Hindlimb muscle (tissue), 1 donor: Measurements from ENCODE around the gene MAML2. TPM values are rescaled to one million over a fixed set of nuclear protein-coding genes. Genes with fewer than 3 reads are reported as not detected.

Source experiments
- DNase-seq: peaks from one replicate; pipeline ENCODE4 v3.0.0-alpha.2; 2013
- polyA plus RNA-seq: library from polyadenylated mRNA; unstranded; fragments of 120-200 nt; gene quantifications from one replicate; pipeline ENCODE4 v1.2.1, GENCODE V29; 2013; ENCODE audit not compliant: insufficient read length

MAML2 gene
- polyA plus RNA-seq, 1 donor = 5.7 TPM

DNA sequence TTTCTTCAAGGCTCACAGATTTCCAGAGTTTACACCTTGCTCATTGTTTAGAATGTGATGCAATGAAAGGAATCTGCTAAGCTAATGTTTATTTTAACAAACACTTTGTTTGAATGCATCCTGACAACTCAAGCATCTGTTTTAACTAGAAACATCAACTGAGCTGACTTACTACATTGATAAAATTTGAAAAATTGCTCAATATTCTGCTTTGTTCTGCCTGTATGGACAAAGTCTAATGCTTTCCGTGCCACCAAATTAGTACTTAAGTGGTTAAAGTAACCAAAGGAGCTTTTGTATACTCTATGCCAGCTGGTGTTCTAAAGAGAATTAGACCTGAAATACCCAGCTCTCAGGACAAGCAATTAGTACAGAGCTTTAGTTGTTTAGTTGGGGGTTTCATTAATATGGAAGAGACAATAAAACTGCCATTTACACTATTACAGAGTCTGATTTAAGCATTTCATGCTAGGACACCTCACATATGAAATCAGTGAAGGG, 105.2 kb downstream of the MAML2 start:
- DNase-seq = no peak

DNA sequence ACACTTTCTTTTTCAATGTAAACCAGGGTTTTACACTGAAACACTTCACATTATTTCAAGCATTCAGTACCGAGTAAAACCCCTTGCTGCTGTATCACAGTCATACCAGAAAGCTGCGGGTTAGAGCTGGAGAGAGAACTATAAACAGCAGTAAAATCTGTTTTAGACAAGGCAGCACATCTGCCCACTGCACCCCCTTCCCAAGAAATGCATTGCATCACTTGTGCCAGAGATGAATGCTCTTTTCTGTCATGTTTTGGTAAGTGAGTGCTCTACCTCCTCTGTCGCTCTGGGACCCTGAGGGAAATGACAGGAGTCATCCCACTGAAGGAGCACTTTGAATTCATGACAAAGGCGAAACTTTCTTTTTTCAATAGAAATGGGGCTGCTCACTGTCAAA, 107.2 kb downstream of the MAML2 start:
- no peak for DNase-seq

DNA sequence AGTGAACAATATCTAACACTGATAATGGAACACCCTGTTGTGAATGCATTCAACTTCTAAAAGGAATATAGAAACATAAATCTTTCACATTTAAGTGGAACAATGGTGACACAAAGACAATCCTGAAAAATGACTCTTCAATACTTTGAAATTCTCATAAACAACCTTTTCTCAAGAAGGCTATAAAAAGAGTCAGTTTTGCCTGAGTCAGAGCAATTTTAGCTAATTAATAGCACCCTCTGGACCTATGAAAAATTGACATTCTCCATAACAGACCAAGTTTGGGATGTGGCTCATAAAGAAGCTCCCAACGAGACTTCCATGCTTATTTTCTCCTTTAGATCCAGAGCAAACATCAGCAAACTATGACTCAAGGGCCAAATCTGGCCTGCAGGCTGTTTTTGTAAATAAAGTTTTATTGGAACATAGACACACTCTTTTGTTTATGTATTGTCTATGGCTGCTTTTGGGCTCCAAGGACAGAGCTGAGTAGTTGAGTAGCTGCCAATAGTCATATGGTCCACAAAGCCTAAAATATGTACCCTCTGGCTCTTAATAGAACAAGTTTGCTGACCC, 108.0 kb downstream of the MAML2 start:
- no peak for DNase-seq

GRCh38 chr11:96232132-96232531, 110.9 kb downstream of the MAML2 start:
- no peak for DNase-seq

GRCh38 chr11:96230686-96231085, 112.3 kb downstream of the MAML2 start:
- DNase-seq = no peak

GRCh38 chr11:96229354-96229977, 113.5 kb downstream of the MAML2 start:
- DNase-seq = no peak

DNA sequence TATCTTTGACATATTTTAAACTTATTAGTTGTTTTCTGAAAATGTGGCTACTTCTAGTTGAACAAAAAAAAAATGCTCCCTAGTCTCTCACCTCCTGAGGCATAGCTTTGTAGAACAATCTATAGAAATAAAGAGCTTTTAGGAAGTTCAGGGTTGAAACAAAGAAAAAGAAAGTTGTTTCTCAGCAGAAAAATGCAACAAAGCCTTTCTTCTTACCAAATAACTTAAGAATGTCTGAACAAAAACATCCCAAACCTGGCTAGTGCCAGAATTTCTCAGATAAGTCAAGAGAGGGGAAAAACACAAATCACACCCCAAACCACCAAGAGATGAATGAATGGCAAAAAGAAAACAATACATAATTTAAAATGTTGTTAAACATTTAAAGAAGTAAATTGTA, 114.1 kb downstream of the MAML2 start:
- no peak for DNase-seq

- DNase-seq = peak; percentile 53
Observed at GRCh38 chr11:96228473-96228891, 114.5 kb downstream of the MAML2 start.

DNA sequence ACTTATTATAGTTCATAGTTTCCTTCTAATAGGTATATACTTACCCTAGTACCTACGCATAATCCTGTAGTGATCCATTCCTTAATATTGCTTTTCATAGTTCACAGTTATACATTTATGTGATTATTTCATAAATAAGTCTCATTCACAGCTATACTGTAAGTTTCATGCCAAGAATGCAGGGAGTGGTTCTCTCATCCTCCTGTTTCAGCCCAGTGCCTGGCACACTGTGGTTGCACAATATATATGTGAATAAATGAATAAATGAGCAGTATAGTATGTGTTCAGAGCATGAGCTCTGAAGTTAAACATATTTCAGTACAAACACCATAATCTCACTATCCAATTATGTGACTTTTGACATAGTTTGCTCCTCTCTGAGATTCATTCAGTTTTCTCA, 115.8 kb downstream of the MAML2 start:
- DNase-seq = no peak

DNA sequence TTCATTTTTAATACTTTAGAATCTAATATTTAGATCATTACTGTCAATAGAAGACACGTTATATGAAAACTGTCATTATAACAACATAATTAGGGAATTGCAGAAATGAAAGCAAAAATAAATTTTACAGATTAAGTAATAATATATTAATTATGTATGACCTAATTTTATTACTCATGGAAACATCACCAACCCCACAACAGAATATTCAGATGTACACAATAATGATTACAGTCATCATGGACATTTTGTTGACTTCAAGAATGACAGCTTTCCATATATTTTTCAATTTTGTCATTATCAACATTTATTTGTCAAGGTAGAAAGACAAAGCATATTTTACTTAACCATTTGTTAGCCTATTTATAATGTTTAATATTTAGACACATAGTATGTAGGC, 119.9 kb downstream of the MAML2 start:
- DNase-seq = no peak

DNA sequence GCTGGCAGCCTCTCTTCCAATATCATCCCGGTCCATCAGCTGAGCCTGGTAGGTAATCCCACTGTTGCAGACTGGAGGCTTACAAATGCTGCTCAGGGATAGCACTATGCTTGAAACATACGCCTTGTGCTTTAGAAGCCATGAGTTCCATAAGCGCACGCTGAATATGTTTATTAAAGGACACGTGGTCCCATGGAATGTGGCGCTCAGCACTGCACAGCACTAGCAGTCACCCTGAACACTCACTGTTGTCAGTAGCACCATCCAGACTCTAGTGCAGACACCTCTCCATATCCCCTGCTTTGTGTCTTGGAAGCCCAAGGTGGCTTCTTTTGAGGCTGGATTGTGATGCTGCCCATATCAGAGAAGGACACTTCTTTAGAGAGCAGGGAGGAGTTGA, 120.9 kb downstream of the MAML2 start:
- DNase-seq = no peak

- DNase-seq = no peak
Observed at GRCh38 chr11:96221244-96222070, 121.5 kb downstream of the MAML2 start.

GRCh38 chr11:96219981-96220623, 122.9 kb downstream of the MAML2 start:
- DNase-seq = no peak

DNA sequence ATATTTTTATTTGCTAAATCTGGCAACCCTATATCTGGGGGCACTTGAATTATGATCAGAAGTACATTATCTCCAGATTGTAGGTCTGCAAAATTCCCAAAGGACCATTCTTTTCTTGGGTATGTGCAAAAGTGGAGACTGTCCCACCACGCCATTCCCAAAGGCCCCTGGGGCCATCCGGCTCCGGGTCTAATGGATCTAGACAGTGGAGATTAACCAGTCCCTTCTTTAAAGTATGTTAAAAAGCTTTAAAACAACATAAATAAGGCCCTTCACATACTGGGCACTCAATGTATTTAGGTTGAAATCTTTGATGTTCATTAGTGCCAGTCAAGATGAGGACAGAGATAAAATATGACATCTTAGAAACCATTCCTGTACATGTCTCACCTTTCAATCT, 124.1 kb downstream of the MAML2 start:
- DNase-seq = no peak

GRCh38 chr11:96218006-96218405, 125.0 kb downstream of the MAML2 start:
- DNase-seq = no peak

GRCh38 chr11:96217206-96217605, 125.8 kb downstream of the MAML2 start:
- DNase-seq = no peak

DNA sequence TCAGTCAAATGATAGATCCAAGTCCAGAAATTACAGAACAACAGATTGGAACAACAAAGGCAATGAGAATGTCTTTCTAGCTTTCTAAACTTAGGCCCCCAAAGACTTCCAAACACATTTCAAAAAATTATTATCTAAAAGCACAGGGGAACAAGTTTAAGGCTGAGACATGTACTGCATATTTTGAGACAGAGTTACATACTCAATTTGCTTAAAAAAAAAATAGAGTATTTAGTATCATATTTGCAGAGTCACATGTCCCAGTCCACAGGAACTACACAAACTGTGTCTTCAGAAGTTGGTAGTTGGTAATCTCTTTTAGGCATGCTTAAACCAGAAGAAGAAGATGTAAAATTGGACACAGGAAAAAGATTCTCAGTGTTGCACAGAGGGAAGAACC, 127.2 kb downstream of the MAML2 start:
- no peak for DNase-seq

DNA sequence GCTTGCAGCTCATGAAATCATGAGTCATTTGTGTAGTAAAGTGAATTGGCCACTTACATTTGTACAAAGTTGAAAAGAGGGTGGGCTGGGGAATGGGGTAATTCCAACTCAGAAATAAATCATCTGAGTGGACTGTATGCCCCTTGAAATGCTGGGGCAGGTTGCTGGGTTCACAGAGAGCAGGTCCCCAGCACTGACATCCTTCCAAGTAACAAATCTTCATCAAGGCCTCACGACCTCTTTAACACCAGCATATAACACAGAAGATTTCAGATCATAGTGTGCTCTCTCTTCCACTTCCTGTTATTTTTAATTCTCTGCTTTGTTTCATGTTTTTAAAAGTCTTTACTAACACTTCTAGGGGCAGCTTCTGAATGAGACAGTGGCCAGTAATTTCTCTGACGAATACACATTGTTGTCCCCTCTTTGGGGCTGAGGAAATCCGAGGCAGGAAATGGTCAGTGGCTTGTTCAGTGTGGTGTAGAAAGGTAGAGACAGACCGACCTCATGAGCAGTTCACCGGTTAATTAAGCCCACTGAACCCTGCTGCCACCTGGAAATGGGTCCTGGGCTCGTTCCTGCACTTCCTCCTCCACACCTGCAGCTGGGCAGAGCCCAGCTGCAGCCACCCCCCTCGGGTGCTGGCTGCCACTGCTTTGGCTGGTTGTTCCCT, 127.7 kb downstream of the MAML2 start:
- no peak for DNase-seq

DNA sequence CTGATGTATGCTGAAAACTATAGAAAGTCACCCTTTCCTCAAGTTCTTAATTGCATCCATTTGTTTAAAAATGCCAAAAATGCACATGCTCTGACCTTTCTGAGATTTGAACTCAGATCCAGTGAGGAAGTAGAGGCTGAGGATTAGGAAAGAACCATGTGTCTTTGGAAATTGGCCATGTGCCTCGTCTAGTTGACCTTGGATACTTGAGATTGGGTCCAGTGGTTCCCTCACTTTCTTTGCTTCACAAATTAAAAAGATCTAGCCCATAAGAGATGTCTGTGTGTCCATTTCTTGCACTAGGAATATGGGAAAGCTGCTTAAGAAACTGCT, 128.3 kb downstream of the MAML2 start:
- DNase-seq = no peak

DNA sequence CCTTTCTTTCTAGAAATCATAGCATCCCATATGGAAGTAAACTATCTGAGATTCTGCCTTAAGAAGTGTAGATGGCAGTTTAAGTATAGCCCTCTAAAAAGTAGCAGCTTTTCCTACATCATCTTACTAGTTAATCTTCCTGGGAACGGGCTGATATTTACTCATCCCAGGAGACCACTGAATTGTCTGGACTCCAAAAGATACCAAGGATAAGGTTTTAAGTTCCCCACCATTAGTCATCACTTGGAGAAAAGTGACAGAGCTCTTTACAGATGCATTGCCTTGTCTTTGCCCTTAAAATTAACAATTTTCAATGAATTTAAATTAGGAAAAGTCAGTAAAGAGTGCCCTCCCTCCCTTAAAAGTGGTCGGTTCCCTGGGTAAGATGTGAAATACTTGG, 129.5 kb downstream of the MAML2 start:
- DNase-seq = no peak

GRCh38 chr11:96211436-96211835, 131.6 kb downstream of the MAML2 start:
- DNase-seq = no peak
